Sigmoid colon (tissue), 7 donors: ENCODE data around the gene SLC66A1. TPM values are rescaled to one million over a fixed set of nuclear protein-coding genes. Genes with fewer than 3 reads are reported as not detected.

Experiments
- DNase-seq: peaks from one replicate; pipeline ENCODE4 v3.0.0-alpha.2; 2019
- H3K27ac ChIP-seq, 4 donors: fragments of 200-600 bp; sonication (generic); one replicate each; pipeline ENCODE4 v1.5.1; 2016 to 2019; ENCODE audit warnings: mild to moderate bottlenecking in 1 of 4
- H3K27me3 ChIP-seq, 3 donors: fragments of 200-600 bp; sonication (generic); one replicate each; pipeline ENCODE4 v1.5.1; 2019; ENCODE audit warnings: mild to moderate bottlenecking in 1 of 3
- H3K36me3 ChIP-seq, 4 donors: fragments of 200-600 bp; sonication (generic); one replicate each; pipeline ENCODE4 v1.5.1; 2016 to 2019
- H3K4me1 ChIP-seq, 4 donors: fragments of 200-600 bp; sonication (generic); one replicate each; pipeline ENCODE4 v1.5.1; 2017 to 2019
- H3K4me3 ChIP-seq, 4 donors: fragments of 200-600 bp; sonication (generic); one replicate each; pipeline ENCODE4 v1.5.1; 2017 to 2019; ENCODE audit warnings: mild to moderate bottlenecking in 2 of 4, moderate library complexity in 1 of 4
- H3K9me3 ChIP-seq, 4 donors: fragments of 200-600 bp in 3 of 4; sonication (generic) in 3 of 4; one replicate each; pipeline versions ENCODE4 v1.5.1 to v1.6.1; 2013 to 2019
- EP300 ChIP-seq, 4 donors: sonication (generic); formaldehyde crosslinking; IDR thresholded peaks; one replicate each; pipeline ENCODE4 v1.6.1; 2017; ENCODE audit warnings: antibody characterized with exemption in 4 of 4
- POLR2A ChIP-seq, 2 donors: fragments of 450-650 bp; IDR thresholded peaks; one replicate each; pipeline ENCODE4 v1.6.1; 2016; ENCODE audit warnings: antibody characterized with exemption in 2 of 2, mild to moderate bottlenecking in 2 of 2, moderate library complexity in 2 of 2
- POLR2AphosphoS5 ChIP-seq, 4 donors: sonication (generic); formaldehyde crosslinking; IDR thresholded peaks; one replicate each; pipeline ENCODE4 v1.6.1; 2017; ENCODE audit warnings: antibody characterized with exemption in 4 of 4
- WGBS, 2 donors: extraction: QIAGEN DNeasy Blood & Tissue Kit; methylation state at CpG; one replicate each; pipeline ENCODE4 v1.1.7; 2013; 5-methylcytosine and 5-hydroxymethylcytosine counted together
- intact Hi-C: fragments of 100-400 bp; cut with DNase I; formaldehyde crosslinking; loops from one replicate; pipeline ENCODE4 v1.15.1; 2023
- polyA plus RNA-seq, 3 donors: library from polyadenylated mRNA; stranded (reverse); fragments of 200-250 nt; gene quantifications; one replicate each; pipeline ENCODE4 v1.2.3, GENCODE V29; 2013
- total RNA-seq, 4 donors: library from RNA; depleted of rRNA; stranded (reverse); fragments of >200 nt; gene quantifications; one replicate each; pipeline ENCODE4 v1.1.0, GENCODE V29; 2016
- TF ChIP-seq, protein P1 (sequence below), 4 experiments: fragments of 450-650 bp in 3 of 4; fragments of 200-600 bp in 1 of 4; IDR thresholded peaks; one replicate each; pipeline ENCODE4 v1.5.1; 2016 to 2019; ENCODE audit warnings: antibody characterized with exemption in 4 of 4, mild to moderate bottlenecking in 3 of 4, moderate library complexity in 2 of 4
- donor health status: healthy with polysubstance abuse.
- donor health status: Bipolar disorder and iron deficiency.
- donor health status: healthy.

The SLC66A1 gene
- total and polyA plus RNA-seq, 7 donors = 5.1 to 16.0 (median 8.1) TPM

- Histone ChIP-seq H3K4me3 (no peak overlapping the region), H3K36me3 (peaks cover 13 to 36% (median 26%) of the 10 kb centered on the region in 4 donors)
Measured at GRCh38 chr1:19359357-19359756, 47.2 kb downstream of the SLC66A1 start.

DNA sequence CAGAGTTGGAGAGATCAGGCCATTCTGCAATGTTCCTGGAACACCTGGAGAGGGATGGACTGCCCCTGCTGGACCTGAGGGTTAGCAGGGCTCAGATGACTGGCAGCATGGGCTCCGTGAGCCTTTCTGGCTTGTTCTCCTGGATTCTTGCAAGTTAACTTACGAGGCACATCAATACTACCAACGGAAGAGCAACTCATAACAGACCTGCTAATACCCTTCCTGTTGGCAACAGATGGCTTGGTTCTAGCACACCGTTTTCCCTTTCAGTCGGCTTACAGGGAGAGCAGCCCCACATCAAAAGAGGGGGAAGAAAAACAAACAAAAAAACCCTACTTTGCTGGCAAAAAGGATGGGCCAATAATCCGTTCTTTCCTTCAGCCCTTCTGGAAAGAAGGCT lies 47.9 kb downstream of the SLC66A1 start:
- H3K4me1 ChIP-seq = peaks cover 0 to 41% (median 35%) of the 10 kb centered on the region in 4 donors
- WGBS, 2 donors = 47 to 78% methylated on average over 6 of the region's 6 CpGs
- H3K4me3 ChIP-seq = no peak overlapping the region
- H3K9me3 ChIP-seq = no peaks in the 10 kb centered on the region
- intact Hi-C loops = no loop called here
- DNase-seq = no peak
- TF ChIP-seq EP300 (IDR thresholded peaks at IDR 0.05) (no peak), POLR2AphosphoS5 (IDR thresholded peaks at IDR 0.05) (no peak), POLR2A (IDR thresholded peaks at IDR 0.05) (no peak)
- TF ChIP-seq, protein P1, sequence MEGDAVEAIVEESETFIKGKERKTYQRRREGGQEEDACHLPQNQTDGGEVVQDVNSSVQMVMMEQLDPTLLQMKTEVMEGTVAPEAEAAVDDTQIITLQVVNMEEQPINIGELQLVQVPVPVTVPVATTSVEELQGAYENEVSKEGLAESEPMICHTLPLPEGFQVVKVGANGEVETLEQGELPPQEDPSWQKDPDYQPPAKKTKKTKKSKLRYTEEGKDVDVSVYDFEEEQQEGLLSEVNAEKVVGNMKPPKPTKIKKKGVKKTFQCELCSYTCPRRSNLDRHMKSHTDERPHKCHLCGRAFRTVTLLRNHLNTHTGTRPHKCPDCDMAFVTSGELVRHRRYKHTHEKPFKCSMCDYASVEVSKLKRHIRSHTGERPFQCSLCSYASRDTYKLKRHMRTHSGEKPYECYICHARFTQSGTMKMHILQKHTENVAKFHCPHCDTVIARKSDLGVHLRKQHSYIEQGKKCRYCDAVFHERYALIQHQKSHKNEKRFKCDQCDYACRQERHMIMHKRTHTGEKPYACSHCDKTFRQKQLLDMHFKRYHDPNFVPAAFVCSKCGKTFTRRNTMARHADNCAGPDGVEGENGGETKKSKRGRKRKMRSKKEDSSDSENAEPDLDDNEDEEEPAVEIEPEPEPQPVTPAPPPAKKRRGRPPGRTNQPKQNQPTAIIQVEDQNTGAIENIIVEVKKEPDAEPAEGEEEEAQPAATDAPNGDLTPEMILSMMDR (IDR thresholded peaks at IDR 0.05) = no peak
- H3K27me3 ChIP-seq = no peaks in the 10 kb centered on the region
- peaks cover 8 to 36% (median 19%) of the 10 kb centered on the region in 4 donors for H3K36me3 ChIP-seq
- H3K27ac ChIP-seq = peak overlapping the region in 2 of 4 donors; percentile 17 to 50

More at GRCh38 chr1:19359357-19359756, 47.2 kb downstream of the SLC66A1 start:
- Histone ChIP-seq H3K9me3 (no peaks in the 10 kb centered on the region), H3K27me3 (no peaks in the 10 kb centered on the region), H3K27ac (peak overlapping the region in 2 of 4 donors; percentile 17 to 50), H3K4me1 (peaks cover 0 to 40% (median 34%) of the 10 kb centered on the region in 4 donors)
- TF ChIP-seq POLR2AphosphoS5 (IDR thresholded peaks at IDR 0.05) (no peak), EP300 (IDR thresholded peaks at IDR 0.05) (no peak), POLR2A (IDR thresholded peaks at IDR 0.05) (no peak)
- TF ChIP-seq, protein P1 (IDR thresholded peaks at IDR 0.05) = no peak
- intact Hi-C loops = no loop called here
- no peak for DNase-seq
- WGBS, 2 donors = 77 to 87% methylated on average over 11 of the region's 11 CpGs

DNA sequence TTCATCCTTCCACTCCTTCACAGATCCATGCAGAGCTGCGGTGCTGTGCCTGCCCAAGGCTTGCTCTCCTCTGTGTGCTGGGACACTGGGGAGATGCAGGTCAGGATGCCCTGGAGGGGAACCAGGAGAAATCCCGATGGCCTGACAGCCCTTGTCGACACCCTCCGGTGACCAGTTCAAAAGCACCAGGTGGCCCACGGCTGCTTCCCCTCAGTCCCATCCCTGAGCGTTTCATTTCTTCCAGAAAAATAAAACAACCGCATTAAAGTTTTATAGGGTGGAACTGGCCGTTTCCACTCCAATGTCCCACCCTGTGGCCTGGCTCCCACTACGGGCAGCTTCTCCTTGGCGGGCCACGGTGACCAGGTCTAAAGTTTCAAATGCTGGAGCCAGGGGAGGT lies 48.3 kb downstream of the SLC66A1 start:
- Histone ChIP-seq H3K9me3 (no peaks in the 10 kb centered on the region), H3K4me1 (peaks cover 0 to 40% (median 35%) of the 10 kb centered on the region in 4 donors), H3K27ac (peak overlapping the region in 2 of 4 donors; percentile 17 to 50), H3K27me3 (no peaks in the 10 kb centered on the region), H3K4me3 (no peak overlapping the region), H3K36me3 (peaks cover 7 to 35% (median 15%) of the 10 kb centered on the region in 4 donors)
- intact Hi-C loops = no loop called here
- DNase-seq = no peak
- TF ChIP-seq POLR2AphosphoS5 (IDR thresholded peaks at IDR 0.05) (no peak), POLR2A (IDR thresholded peaks at IDR 0.05) (no peak), EP300 (IDR thresholded peaks at IDR 0.05) (no peak)
- TF ChIP-seq, protein P1 (IDR thresholded peaks at IDR 0.05) = no peak
- 71 to 81% methylated on average over 11 of the region's 11 CpGs for WGBS, 2 donors

DNA sequence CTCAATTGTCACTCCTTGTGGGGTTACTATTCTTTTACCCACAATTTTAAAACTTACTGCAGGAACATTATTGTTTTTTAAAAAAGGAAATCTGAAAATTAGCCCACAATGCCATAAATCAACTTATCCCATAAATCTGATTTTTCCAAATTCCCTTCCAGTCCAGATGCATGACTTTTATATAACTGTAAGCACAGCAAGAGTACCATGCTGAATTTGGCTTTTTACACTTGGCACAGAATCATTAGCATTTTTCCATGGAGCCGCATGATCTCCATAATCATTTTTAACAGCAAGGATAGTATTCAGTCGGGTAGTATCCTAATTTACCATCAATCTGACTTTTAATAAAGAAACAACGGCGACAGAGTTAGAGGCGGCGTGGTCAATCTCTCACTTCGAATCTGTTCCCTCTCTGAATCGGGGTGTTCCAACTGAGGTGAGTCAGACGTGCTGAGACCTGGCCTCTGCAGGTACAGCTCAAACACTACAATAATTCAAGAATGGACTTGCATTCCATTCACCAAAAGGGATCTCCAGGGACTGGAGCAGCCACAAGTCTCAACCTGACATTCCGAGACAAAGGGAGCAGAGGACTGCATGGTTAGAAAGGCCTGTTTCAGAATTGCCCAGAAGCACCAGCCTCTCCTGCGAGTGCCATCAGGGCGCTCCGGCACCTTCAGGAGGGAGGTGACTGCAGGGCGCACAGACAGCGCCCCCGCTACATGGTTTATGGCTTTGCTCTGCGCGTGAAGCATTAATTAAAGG lies 48.9 kb downstream of the SLC66A1 start:
- no peaks in the 10 kb centered on the region for H3K9me3 ChIP-seq
- TF ChIP-seq, protein P1 (IDR thresholded peaks at IDR 0.05) = no peak
- no peak for TF ChIP-seq POLR2AphosphoS5 (IDR thresholded peaks at IDR 0.05)
- TF ChIP-seq POLR2A (IDR thresholded peaks at IDR 0.05) = no peak
- TF ChIP-seq EP300 (IDR thresholded peaks at IDR 0.05) = no peak
- H3K27ac ChIP-seq = peak overlapping the region in 1 of 4 donors; percentile 50
- DNase-seq = no peak
- H3K27me3 ChIP-seq = no peaks in the 10 kb centered on the region
- WGBS, 2 donors = 88 to 89% methylated on average over 18 of the region's 18 CpGs
- intact Hi-C loops = no loop called here
- H3K4me3 ChIP-seq = no peak overlapping the region
- peaks cover 5 to 29% (median 9%) of the 10 kb centered on the region in 4 donors for H3K36me3 ChIP-seq
- H3K4me1 ChIP-seq = peaks cover 0 to 40% (median 35%) of the 10 kb centered on the region in 4 donors
